GDM1 (cell line): ENCODE measurements around the gene ANKRD10.
A peak's percentile ranks its signal among the peaks of the same experiment; 100 is the strongest.

Experiments
- DNase-seq: peaks from one replicate; lab custom pipeline; 2025; lab: John Stamatoyannopoulos, UW

Gene ANKRD10

GRCh38 chr13:110944968-110945927 is 30.4 kb upstream of the ANKRD10 start:
- DNase-seq, result no peak

DNA sequence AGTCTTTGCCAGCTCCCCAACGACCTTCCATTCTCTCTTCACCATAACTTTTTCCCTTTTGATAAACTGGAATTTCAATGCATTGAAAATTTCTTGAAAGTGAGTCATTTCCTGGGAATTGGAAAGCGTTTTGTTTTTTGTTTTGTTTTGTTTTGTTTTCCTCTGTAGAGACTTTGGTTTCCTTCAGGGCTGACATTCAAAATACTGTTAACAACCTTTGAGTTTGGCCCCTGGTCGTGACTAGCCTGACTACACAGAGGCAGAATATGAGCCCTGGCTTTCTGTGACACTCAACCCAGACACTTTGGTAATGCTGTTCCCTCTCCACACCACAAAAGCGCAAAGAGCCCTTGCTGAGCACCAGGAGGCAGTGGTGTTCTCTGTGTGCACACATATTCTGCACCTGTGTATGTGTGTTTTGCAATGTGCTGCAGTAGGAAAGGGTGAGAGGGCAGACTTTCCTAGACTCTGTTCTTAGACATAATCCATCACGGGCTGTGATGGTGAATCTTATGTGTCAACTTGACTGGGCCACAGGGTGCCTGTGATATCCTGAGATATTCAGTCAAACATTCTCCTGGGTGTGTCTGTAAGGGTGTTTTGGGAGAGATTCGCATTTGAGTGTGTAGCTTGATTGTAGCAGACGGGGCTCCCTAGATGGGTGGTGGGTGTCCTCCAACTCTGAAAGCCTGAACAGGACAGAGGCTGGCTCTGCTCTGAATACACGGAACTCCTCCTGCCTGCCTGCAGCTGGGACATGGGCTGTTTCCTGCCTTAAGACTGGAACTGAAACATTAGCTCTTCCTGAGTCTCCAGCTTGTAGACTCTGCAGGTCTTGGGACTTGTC is 29.5 kb upstream of the ANKRD10 start:
- DNase-seq, result peak; percentile 27

DNA sequence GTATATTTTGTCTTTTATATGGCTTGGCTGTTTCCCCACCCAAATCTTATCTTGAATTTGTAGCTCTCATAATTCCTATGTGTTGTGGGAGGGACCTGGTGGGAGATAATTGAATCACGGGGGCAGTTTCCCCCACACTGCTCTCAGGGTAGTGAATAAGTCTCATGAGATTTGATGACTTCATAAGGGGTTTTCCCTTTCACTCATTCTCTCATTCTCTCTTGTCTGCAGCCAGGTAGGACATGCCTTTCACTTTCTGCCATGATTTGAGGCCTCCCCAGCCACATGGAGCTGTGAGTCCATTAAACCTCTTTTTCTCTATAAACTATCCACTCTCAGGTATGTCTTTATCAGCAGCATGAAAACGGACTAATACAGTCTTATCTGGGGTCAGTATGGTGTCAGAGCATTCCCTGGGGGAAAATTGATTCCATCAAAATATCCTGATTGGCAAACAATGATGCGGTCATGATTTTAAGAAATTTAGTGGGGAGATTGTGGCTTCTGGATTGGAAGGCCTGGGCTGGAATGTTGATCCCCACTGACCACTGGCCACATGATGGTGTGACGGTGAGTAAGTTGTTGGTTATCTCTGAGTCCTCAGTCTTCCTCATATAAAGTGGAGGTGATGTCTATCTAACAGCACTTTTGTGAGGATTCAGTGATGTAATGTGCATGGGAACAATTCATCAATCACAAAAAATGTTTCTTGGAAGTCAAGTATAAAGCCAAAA is 27.5 kb upstream of the ANKRD10 start:
- DNase-seq, result no peak

- DNase-seq, result no peak
Observed at GRCh38 chr13:110938662-110939421, 24.0 kb upstream of the ANKRD10 start.

GRCh38 chr13:110937511-110938285 is 22.8 kb upstream of the ANKRD10 start:
- no peak for DNase-seq

DNA sequence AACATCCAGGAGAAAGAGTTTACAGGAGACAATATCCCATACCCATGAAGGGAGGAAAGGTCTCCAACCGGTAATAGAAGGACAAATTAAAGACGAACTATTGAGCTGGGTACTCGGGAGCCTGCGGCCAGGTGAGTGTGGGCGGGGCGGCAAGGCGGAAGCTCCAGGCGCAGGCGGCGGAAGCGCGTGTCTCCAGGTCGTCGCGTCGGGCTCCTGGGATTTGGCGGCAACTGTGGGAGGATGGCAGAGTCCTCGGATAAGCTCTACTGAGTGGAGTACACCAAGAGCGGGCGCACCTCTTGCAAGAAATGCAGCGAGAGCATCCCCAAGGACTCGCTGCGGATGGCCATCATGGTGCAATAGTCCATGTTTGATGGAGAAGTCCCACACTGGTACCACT is 21.6 kb upstream of the ANKRD10 start:
- no peak for DNase-seq

DNA sequence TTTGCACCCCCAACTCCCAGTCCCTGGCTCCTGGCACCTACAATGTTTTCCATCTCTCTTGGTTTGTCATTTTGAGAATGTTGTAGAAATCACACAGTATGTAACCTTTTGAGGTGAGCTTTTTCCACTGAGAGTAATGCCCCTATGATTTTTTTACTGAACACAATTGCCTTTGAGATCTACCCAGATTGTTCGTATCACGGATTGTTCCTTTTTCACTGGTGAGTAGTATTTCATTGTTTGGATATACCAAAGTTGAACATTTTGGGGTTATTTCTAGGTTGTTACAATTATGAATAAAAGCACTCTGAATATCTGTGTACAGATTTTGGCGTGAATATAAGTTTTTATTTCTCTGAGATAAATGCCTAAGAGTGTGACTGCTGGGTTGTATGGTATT is 17.7 kb upstream of the ANKRD10 start:
- DNase-seq, result no peak

- no peak for DNase-seq
Observed at GRCh38 chr13:110929104-110929777, 14.4 kb upstream of the ANKRD10 start.

DNA sequence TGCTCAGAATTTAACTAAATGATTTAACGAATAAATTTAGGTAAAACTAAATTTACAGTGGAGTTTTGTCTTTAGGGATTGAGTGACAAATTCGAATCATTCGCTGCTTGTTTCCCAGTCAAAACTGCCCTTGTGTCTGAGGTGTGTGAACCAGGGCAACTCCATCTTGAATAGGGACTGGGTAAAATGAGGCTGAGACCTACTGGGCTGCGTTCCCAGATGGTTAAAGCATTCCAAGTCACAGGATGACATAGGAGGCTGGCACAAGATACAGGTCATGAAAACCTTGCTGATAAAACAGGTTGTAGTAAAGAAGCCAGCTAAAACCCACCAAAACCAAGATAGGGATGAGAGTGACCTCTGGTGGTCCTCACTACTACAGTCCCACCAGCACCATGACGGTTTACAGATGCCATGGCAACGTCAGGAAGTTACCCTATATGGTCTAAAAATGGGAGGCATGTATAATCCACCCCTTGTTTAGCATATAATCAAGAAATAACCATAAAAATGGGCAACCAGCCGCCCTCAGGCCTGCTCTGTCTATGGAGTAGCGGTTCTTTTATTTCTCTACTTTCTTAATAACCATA is 10.2 kb upstream of the ANKRD10 start:
- DNase-seq, result no peak

DNA sequence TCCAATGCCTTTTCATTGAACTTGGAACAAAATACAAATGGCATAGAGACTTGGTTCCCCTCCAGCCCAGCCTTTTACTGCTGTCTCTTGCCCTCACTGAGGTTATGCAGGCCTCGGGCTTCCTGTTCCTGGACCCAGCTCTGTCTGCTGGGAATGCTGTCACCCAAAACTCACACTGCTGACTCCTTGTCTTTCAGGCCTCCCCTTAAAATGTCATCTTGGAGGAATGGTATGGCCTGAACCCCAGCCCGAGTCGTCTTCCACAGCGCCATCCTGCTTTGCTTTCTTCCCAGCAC is 9.7 kb upstream of the ANKRD10 start:
- DNase-seq, result no peak

DNA sequence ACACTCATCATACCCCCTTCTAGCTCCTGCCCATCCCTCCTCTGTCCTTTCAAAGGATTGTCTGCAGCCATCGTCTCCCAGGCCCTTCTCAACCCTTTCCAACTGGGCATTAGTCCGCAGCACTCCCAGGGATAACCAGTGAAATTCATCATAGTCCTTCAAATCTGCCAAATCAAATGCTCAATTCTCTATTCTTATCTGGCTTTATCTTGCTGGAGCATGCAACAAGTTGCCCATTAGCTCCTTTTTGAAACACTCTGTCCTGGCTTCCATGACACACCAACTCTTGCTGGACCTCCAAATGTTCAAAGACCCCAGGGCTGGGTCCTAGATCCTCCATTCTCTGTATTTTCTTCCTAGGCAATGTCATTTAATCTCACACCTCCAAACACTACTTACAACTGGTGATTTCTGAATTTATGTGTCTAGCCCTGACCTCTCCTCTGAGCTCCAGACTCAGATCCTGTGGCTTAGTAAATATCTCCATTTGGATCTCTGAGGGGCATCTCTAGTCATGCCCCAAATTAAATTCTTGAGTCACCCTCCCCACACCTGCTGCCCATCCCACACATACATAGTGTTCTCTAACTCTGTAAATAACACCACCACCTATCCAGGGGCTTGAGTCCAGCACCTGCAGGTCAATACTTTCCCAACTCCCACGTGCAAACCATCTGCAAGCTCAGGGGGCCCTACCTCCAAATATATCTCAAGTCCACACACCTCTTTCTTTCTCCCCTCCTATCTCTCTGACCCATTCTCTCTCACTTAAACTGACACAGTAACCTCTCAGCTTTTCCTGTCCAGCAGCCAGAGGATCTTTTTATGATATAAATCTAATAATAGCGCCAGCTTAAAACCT is 9.1 kb upstream of the ANKRD10 start:
- no peak for DNase-seq

DNA sequence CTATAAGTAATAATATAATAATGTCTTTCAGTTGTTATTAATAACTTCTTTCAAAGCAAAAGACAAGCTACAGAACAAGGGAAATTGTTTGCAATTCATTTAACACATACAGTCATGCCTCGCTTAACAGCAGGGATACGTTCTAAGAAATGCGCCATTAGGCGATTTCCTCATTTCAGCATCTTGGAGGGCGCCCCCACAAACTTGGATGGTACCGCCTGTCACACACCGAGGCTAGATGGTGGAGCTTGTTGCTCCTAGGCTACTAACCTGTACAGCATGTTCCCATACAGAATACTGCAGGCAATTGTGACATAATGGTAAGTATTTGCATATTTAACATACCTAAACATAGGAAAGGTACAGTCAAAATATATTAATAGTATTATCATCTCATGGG is 8.2 kb upstream of the ANKRD10 start:
- DNase-seq, result no peak

DNA sequence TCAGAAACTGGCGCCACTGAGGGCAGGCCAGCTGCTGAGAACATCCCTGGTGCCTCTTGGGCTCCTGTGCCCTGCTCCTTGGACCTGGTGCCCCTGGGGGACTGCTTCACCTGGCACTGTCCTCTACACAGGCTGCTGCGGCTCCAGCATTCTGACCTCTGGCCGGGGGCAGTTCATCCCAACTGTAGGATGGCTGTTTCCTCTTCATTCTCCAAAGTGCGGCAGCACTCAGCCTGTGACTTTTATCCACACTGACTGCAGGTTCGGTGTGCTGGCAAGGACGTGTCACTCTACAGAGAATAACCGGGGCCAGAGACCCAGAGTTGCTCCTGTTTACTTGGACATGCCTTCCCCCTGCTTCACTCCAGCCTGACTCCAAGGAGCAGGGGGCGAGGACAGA is 7.6 kb upstream of the ANKRD10 start:
- no peak for DNase-seq

DNA sequence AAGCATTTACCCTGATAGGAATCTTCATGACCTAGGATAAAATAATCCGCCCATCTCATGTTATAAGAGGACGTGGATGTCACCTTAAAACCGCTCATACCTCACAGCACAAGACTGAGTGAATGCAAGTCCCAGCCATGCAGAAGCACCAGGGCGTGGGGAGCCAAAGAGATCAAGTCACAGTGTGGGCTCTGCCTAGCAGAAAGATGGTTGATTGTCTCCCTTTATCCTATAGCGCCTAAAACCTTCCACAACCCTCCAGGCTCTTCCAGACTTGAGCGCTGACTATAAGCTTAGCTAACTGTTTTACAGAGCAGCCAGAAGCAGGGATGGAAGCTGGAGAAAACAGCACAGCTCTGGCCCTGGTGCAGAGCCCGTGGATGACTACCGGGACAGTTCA is 6.8 kb upstream of the ANKRD10 start:
- no peak for DNase-seq

DNA sequence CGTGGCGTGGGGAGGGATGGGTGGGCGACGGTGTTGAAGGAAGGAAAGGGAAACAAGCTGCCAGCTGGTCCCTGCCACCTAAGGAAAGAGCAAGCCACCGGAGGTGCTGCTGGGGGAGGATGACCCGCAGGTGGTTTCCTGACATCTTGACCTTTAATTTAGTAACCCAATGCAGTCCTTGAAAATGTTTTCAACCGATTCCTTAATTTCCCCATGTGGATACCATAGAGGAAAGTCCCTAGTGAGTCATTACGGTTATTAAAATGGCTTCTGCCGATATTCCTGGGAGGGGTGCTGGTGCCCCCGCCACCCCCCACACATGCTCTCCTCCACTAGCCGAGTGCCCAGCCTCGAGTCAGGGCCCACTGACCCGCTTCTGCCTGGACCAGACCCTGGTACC is 6.3 kb upstream of the ANKRD10 start:
- DNase-seq, result no peak

DNA sequence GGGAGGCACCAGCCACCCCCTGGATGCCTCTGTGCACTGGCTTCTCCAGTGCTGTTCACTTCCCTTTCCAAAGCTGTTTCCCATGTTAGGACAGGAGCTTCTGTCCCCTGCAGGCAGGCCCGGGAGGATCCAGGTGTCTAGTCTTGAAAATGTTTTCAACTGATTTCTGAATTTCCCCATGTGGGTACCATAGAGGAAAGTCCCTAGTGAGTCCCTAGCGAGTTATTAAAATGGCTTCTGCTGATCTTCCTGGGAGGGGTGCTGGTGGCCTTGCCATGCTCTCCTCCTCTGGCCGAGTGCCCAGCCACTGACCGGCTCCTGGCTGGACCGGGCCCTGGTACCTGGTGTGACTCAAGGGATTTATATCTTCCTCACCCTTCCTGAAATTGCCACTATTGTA is 5.2 kb upstream of the ANKRD10 start:
- DNase-seq, result no peak

- DNase-seq, result no peak
Observed at GRCh38 chr13:110916301-110917142, 1.7 kb upstream of the ANKRD10 start.

DNA sequence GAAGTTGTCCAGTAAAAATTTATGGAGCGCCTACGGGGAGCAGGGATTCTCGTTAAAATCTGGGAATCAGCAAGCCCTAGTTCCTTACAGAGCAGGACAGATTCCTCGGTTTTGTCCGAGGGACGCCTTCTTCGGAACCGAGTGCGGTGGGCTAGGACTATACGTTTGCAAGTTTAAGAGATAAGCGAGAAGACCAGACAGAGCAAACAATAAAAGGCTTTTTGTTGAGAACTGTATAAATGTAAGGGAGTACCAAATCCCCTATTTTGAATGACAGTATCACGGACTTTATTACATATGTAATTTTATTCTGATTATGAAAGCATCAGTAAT is 971 bp upstream of the ANKRD10 start:
- no peak for DNase-seq
